Activated CD8-positive, alpha-beta T cell treated with anti-CD3 and anti-CD28 coated beads for 36 hours (primary cell): ENCODE results near the gene UBASH3B. TPM values are rescaled to one million over a fixed set of nuclear protein-coding genes. Genes with fewer than 3 reads are reported as not detected.

Experiments used
- ATAC-seq: fragments of 200-7000 bp; cut with Tn5 transposase; one replicate; pipeline ENCODE4 v1.10.0; 2021; ENCODE audit warnings: mild to moderate bottlenecking, moderate library complexity
- CTCF ChIA-PET: fragments of 350-600 bp; sonication (Branson Sonifier 250); formaldehyde crosslinking; loops from one replicate; lab custom pipeline; 2021; ENCODE audit warnings: antibody characterized with exemption; lab: Charles Lee
- POLR2A ChIA-PET: fragments of 350-600 bp; sonication (Branson Sonifier 250); formaldehyde crosslinking; loops from one replicate; lab custom pipeline; 2021; ENCODE audit warnings: antibody characterized with exemption; lab: Charles Lee
- DNase-seq: peaks from one replicate; pipeline ENCODE4 v3.0.0-alpha.2; 2020
- H3K27ac Mint-ChIP-seq: one replicate; pipeline ENCODE4 v1.8.0; 2021; ENCODE audit warnings: mild to moderate bottlenecking, mixed read lengths
- H3K27me3 Mint-ChIP-seq: one replicate; pipeline ENCODE4 v1.8.0; 2021; ENCODE audit warnings: mixed read lengths
- H3K36me3 Mint-ChIP-seq: one replicate; pipeline ENCODE4 v1.8.0; 2021; ENCODE audit warnings: low read depth, mixed read lengths
- H3K4me1 Mint-ChIP-seq: one replicate; pipeline ENCODE4 v1.8.0; 2021; ENCODE audit warnings: low read depth, mixed read lengths
- H3K4me3 Mint-ChIP-seq: one replicate; pipeline ENCODE4 v1.8.0; 2021; ENCODE audit warnings: mild to moderate bottlenecking, moderate library complexity, mixed read lengths
- H3K9me3 Mint-ChIP-seq: one replicate; pipeline ENCODE4 v1.8.0; 2021; ENCODE audit warnings: mixed read lengths
- intact Hi-C: fragments of 100-400 bp; cut with micrococcal nuclease; formaldehyde crosslinking; loops from one replicate; pipeline ENCODE4 v1.10.0; 2022
- total RNA-seq, 2 experiments: library from RNA; stranded (reverse); gene quantifications; one replicate each; pipeline ENCODE4 v1.2.3, GENCODE V29; 2021
- TF ChIP-seq, protein P1 (sequence below): fragments of 200-600 bp; IDR thresholded peaks from one replicate; pipeline ENCODE4 v1.8.0; 2022; ENCODE audit warnings: antibody characterized with exemption, mild to moderate bottlenecking

Gene UBASH3B
- total RNA-seq, 2 experiments from 2014 or later = 36.1 to 40.6 TPM

DNA sequence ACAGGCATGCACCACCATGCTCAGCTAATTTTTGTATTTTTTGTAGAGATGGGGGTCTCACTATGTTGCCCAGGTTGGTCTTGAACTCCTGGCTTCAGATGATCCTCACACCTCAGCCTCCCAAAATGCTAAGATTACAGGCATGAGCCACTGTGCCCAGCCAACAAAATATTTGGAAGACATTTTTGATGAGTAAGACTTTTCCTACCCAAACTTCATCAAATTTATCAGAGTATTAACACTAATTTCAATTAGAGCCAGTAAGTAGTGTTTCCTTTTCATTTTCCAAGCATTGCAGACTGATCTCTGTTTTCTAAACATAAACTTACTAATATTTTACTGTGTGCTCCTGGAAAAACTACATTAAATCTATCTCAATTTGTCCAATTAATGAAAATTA, 181.4 kb downstream of the UBASH3B start:
- no peaks in the 10 kb centered on the region for H3K9me3 Mint-ChIP-seq
- H3K27me3 Mint-ChIP-seq = no peaks in the 10 kb centered on the region
- ATAC-seq (no peak), DNase-seq (no peak)
- CTCF ChIA-PET = interaction anchor here (1.2 to 4.9 kb wide), 2 partner anchors 15 to 21 kb away, joined by 3 to 68 read pairs; no protein-coding TSS in a partner anchor
- H3K4me1 Mint-ChIP-seq = peaks cover 59% of the 10 kb centered on the region
- TF ChIP-seq, protein P1, sequence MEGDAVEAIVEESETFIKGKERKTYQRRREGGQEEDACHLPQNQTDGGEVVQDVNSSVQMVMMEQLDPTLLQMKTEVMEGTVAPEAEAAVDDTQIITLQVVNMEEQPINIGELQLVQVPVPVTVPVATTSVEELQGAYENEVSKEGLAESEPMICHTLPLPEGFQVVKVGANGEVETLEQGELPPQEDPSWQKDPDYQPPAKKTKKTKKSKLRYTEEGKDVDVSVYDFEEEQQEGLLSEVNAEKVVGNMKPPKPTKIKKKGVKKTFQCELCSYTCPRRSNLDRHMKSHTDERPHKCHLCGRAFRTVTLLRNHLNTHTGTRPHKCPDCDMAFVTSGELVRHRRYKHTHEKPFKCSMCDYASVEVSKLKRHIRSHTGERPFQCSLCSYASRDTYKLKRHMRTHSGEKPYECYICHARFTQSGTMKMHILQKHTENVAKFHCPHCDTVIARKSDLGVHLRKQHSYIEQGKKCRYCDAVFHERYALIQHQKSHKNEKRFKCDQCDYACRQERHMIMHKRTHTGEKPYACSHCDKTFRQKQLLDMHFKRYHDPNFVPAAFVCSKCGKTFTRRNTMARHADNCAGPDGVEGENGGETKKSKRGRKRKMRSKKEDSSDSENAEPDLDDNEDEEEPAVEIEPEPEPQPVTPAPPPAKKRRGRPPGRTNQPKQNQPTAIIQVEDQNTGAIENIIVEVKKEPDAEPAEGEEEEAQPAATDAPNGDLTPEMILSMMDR = no peak
- peak overlapping the region; percentile 52 for H3K27ac Mint-ChIP-seq
- POLR2A ChIA-PET = interaction anchor here (0.7 to 4.5 kb wide), 2 partner anchors 10 to 15 kb away, joined by 4 to 31 read pairs; no protein-coding TSS in a partner anchor
- no peak overlapping the region for H3K4me3 Mint-ChIP-seq
- intact Hi-C loops = no loop called here
- peaks cover 5% of the 10 kb centered on the region for H3K36me3 Mint-ChIP-seq

- ChIA-PET CTCF (interaction anchor here (0.8 to 4.6 kb wide), 11 partner anchors 11 to 217 kb away, joined by 3 to 80 read pairs (median 6); no protein-coding TSS in a partner anchor), POLR2A (interaction anchor here (0.8 to 3.2 kb wide), 13 partner anchors 12 to 226 kb away, joined by 3 to 61 read pairs (median 5); no protein-coding TSS in a partner anchor)
- Mint-ChIP-seq H3K36me3 (peaks cover 11% of the 10 kb centered on the region), H3K4me3 (peak overlapping the region; percentile 81), H3K4me1 (peaks cover 57% of the 10 kb centered on the region), H3K27me3 (no peaks in the 10 kb centered on the region), H3K27ac (peak overlapping the region; percentile 93), H3K9me3 (no peaks in the 10 kb centered on the region)
- ATAC-seq = no peak
- intact Hi-C loops = no loop called here
- TF ChIP-seq, protein P1 = no peak
- no peak for DNase-seq
Measured at GRCh38 chr11:122837528-122838346, 182.2 kb downstream of the UBASH3B start.

DNA sequence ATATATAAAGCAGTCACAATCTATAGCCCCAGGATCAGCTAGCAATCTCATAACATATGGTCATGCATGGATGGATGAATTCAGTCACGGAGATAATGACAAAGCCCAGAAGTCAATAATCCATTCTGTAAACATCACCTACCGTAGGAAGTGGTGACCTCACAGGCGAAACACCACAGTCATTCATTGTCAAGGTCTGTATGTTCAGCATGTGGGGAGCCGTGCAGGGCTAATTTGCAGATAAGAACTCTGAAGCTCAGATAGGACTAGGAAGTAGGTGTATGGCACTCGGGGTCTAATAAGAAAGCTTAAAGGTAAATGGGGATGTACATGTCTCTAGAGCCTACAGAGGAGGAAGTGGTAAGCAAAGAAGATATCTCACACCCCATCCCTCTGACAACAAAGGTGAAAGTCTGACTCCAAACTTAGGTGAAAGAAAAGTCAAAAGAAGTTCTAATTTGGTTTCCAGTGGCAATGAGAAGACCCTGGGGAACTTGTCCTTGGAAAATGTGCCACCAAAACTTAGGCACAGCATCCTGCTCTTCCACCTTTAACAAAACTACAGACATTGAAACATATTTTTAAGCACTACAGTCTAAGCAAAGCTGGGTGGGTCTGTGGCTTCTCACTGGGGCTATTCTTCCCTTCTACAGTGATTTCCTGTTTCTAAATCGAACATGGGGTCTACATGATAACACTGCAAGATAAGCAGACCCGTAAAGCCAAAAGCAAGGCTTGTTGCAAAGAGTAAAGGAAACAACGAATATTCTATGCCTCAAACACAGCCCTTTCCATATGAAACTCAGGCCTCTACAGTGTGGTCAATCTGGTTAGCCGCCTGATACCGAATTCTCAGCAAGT, 188.0 kb downstream of the UBASH3B start:
- peaks cover 69% of the 10 kb centered on the region for H3K4me1 Mint-ChIP-seq
- TF ChIP-seq, protein P1 = no peak
- H3K9me3 Mint-ChIP-seq = no peaks in the 10 kb centered on the region
- H3K4me3 Mint-ChIP-seq = peak overlapping the region; percentile 76
- peaks cover 38% of the 10 kb centered on the region for H3K36me3 Mint-ChIP-seq
- H3K27me3 Mint-ChIP-seq = no peaks in the 10 kb centered on the region
- intact Hi-C loops = loop anchor here (2.0 to 10.0 kb wide), 2 partner anchors 13 to 611 kb away; no protein-coding TSS in a partner anchor
- ChIA-PET POLR2A (interaction anchor here (0.8 to 2.2 kb wide), 4 partner anchors 10 to 168 kb away, joined by 3 to 21 read pairs (median 6); no protein-coding TSS in a partner anchor), CTCF (interaction anchor here (1.0 to 3.0 kb wide), 8 partner anchors 10 to 187 kb away, joined by 3 to 34 read pairs (median 3); no protein-coding TSS in a partner anchor)
- ATAC-seq (peak; percentile 67), DNase-seq (peak; percentile 86)
- H3K27ac Mint-ChIP-seq = peak overlapping the region; percentile 97

GRCh38 chr11:122847466-122847865, 191.9 kb downstream of the UBASH3B start:
- H3K4me3 Mint-ChIP-seq = peak overlapping the region; percentile 40
- ChIA-PET CTCF (interaction anchor here (0.7 to 2.2 kb wide), 9 partner anchors 9 to 192 kb away, joined by 3 to 6 read pairs (median 3); partner anchors contain the start of gene UBASH3B), POLR2A (interaction anchor here (0.9 to 7.5 kb wide), 6 partner anchors 8 to 214 kb away, joined by 3 to 61 read pairs (median 6); partner anchors contain the start of genes CRTAM and HSPA8)
- ATAC-seq (no peak), DNase-seq (peak; percentile 33)
- intact Hi-C loops = loop anchor here (10.0 kb wide), 1 partner anchor 607 kb away; no protein-coding TSS in a partner anchor
- H3K36me3 Mint-ChIP-seq = peaks cover 47% of the 10 kb centered on the region
- no peaks in the 10 kb centered on the region for H3K27me3 Mint-ChIP-seq
- peak overlapping the region; percentile 96 for H3K27ac Mint-ChIP-seq
- TF ChIP-seq, protein P1 = no peak
- peaks cover 93% of the 10 kb centered on the region for H3K4me1 Mint-ChIP-seq
- H3K9me3 Mint-ChIP-seq = no peaks in the 10 kb centered on the region
